Measurements from ENCODE around the gene RHBDD2.

DNA sequence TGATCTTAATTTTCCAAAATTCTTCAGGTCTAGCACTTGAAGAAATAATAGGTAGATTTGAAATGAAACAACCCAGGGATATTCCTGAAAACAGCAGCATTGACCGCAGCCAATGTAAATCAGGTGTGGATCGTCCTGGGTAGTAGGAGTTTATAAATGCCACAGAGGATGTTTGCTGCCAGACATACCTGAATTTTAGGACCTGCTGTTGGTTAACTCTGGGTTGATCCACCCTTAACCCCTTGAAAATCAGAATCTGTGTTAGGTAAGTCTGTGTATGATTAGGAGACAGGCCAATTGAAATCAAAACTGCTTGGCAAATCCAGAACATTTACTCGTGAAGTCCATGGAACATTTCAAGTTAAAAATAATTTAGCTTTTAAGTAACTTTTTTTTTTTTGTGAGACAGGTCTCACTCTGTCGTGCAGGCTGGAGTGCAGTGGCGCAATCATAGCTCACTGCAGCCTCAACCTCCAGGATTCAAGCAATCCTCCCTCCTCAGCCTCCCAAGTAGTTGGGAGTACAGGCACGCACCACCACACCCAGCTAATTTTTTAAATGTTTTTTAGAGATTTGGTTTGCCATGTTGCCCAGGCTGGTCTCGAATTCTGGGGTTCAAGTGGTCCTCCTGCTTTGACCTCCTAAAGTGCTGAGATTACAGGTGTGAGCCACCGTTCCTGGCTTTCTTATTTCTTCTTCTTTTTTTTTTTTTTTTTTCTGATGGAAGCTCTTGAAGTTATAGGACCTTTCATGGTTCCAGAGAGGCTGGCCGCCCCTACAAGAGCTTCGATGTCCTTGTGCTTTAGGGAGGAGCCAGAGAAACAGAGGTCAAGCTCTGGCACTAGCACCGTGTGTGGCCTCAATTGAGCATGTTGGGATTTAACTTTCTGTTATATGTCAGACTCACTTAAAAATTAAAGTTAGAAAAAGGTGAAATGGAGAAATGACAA is 38.1 kb downstream of the RHBDD2 start:
- no peak for TF ChIP-seq YY1 (IDR thresholded peaks at IDR 0.05; ENCODE audit: insufficient read depth, insufficient read length)
- TF ChIP-seq SUZ12 (IDR thresholded peaks at IDR 0.05; ENCODE audit: extremely low read depth, insufficient read depth, insufficient read length), result no peak
- TF ChIP-seq ZNF274 (IDR thresholded peaks at IDR 0.05; ENCODE audit: low read depth, low read length), result no peak

All from NT2/D1 (cell line).